H1 (cell line): Measurements from ENCODE around the gene MTURN. TPM values are rescaled to one million over a fixed set of nuclear protein-coding genes. Genes with fewer than 3 reads are reported as not detected.

Experiments
- CTCF ChIA-PET: fragments of 300-600 bp; sonication (Branson Sonifier 250); formaldehyde crosslinking; loops from one replicate; lab custom pipeline; 2021; ENCODE audit not compliant: partially characterized antibody; lab: Charles Lee
- POLR2A ChIA-PET: fragments of 300-600 bp; sonication (Branson Sonifier 250); formaldehyde crosslinking; loops from one replicate; lab custom pipeline; 2021; ENCODE audit warnings: inconsistent platforms; ENCODE audit not compliant: partially characterized antibody; lab: Charles Lee
- DNase-seq, 2 experiments: peaks; one replicate each; pipeline versions ENCODE4 v3.0.0 to v3.0.0-alpha.2; 2010 to 2022; ENCODE audit warnings: low spot score in 2 of 2, low read depth in 1 of 2, mixed read lengths in 1 of 2
- FAIRE-seq: peaks from 2 replicates; lab custom pipeline; 2011; peaks lifted over from hg19 to GRCh38; lab: Jason Lieb, UNC
- H2AFZ ChIP-seq: 2 replicates; pipeline ENCODE4 v1.8.1; 2012; ENCODE audit warnings: low read length, inconsistent platforms
- H2AK5ac ChIP-seq: 2 replicates; pipeline ENCODE4 v1.6.1; 2013; ENCODE audit warnings: low read depth, low read length
- H2BK120ac ChIP-seq: replicated peaks from 2 replicates; pipeline ENCODE3; 2013; ENCODE audit warnings: low read depth, low read length, inconsistent platforms
- H2BK12ac ChIP-seq: 2 replicates; pipeline ENCODE4 v1.6.1; 2013; ENCODE audit warnings: low read depth, low read length
- H2BK15ac ChIP-seq: 2 replicates; pipeline ENCODE4 v1.6.1; 2013; ENCODE audit warnings: low read length
- H2BK20ac ChIP-seq: 2 replicates; pipeline ENCODE4 v1.6.1; 2013; ENCODE audit warnings: low read length
- H2BK5ac ChIP-seq: 2 replicates; pipeline ENCODE4 v1.6.1; 2013; ENCODE audit warnings: low read depth, low read length
- H3K14ac ChIP-seq: 2 replicates; pipeline ENCODE4 v1.6.1; 2013; ENCODE audit warnings: inconsistent platforms; ENCODE audit not compliant: insufficient read length
- H3K18ac ChIP-seq: 2 replicates; pipeline ENCODE4 v1.6.1; 2013; ENCODE audit warnings: low read length; ENCODE audit errors: extremely low read depth
- H3K23ac ChIP-seq: 2 replicates; pipeline ENCODE4 v1.6.1; 2013; ENCODE audit warnings: inconsistent platforms; ENCODE audit not compliant: insufficient read length
- H3K23me2 ChIP-seq: 2 replicates; pipeline ENCODE4 v1.6.1; 2013; ENCODE audit warnings: low read depth, low read length
- H3K27ac ChIP-seq: 2 replicates; pipeline ENCODE4 v1.6.1; 2011; ENCODE audit warnings: low read depth, low read length, inconsistent platforms
- H3K27me3 ChIP-seq, 4 experiments: replicated peaks in 1 of 4; 1 replicate in 1 of 4; 2 replicates in 3 of 4; pipeline versions ENCODE4 v1.6.1 to v1.8.1; 2011 to 2013; ENCODE audit warnings: low read length in 3 of 4, mild to moderate bottlenecking in 3 of 4, inconsistent platforms in 2 of 4, mixed read lengths in 2 of 4, moderate library complexity in 1 of 4; ENCODE audit not compliant: control insufficient read depth in 3 of 4, insufficient read depth in 3 of 4; ENCODE audit errors: extremely low read depth in 1 of 4
- H3K36me3 ChIP-seq, 4 experiments: 2 replicates each; pipeline versions ENCODE4 v1.6.1 to v1.8.1; 2011 to 2013; ENCODE audit warnings: mild to moderate bottlenecking in 4 of 4, low read length in 3 of 4, moderate library complexity in 2 of 4, control low read depth in 1 of 4, inconsistent platforms in 1 of 4; ENCODE audit not compliant: insufficient read depth in 4 of 4, control insufficient read depth in 2 of 4
- H3K4ac ChIP-seq: replicated peaks from 2 replicates; pipeline ENCODE3; 2013; ENCODE audit warnings: low read length, low read depth, mixed read lengths, inconsistent platforms; ENCODE audit not compliant: insufficient read length
- H3K4me1 ChIP-seq, 4 experiments: replicated peaks in 1 of 4; 1 replicate in 1 of 4; 2 replicates in 3 of 4; pipeline versions ENCODE4 v1.6.1 to v1.8.1; 2011 to 2013; ENCODE audit warnings: low read length in 3 of 4, inconsistent platforms in 2 of 4, mixed read lengths in 1 of 4; ENCODE audit not compliant: insufficient read depth in 4 of 4, control insufficient read depth in 3 of 4
- H3K4me2 ChIP-seq, 2 experiments: 2 replicates each; pipeline versions ENCODE4 v1.6.1 to v1.8.1; 2011 to 2013; ENCODE audit warnings: low read depth in 2 of 2, low read length in 2 of 2, control low read depth in 1 of 2, inconsistent platforms in 1 of 2, mild to moderate bottlenecking in 1 of 2; ENCODE audit not compliant: insufficient read depth in 1 of 2
- H3K4me3 ChIP-seq, 4 experiments: fragments of 200-600, 300-600 bp in 1 of 4; sonication (generic), shearing (Covaris generic), sonication (Bioruptor Twin) in 1 of 4; 2 replicates each; pipeline versions ENCODE4 v1.5.1 to v1.8.1; 2011 to 2016; ENCODE audit warnings: low read length in 4 of 4, low read depth in 3 of 4, control low read depth in 2 of 4, inconsistent platforms in 2 of 4, mild to moderate bottlenecking in 2 of 4, mixed read lengths in 1 of 4, moderate library complexity in 1 of 4; ENCODE audit not compliant: insufficient read depth in 2 of 4; ENCODE audit errors: extremely low read depth in 1 of 4
- H3K56ac ChIP-seq: replicated peaks from 2 replicates; pipeline ENCODE3; 2013; ENCODE audit warnings: low read depth, mild to moderate bottlenecking, mixed read lengths, low read length, inconsistent platforms; ENCODE audit not compliant: insufficient read length
- H3K79me1 ChIP-seq: 2 replicates; pipeline ENCODE4 v1.6.1; 2013; ENCODE audit warnings: low read depth, low read length, control low read depth
- H3K79me2 ChIP-seq, 2 experiments: 2 replicates each; pipeline versions ENCODE4 v1.6.1 to v1.8.1; 2012 to 2013; ENCODE audit warnings: low read length in 2 of 2, mild to moderate bottlenecking in 2 of 2, inconsistent platforms in 1 of 2; ENCODE audit not compliant: insufficient read depth in 2 of 2, control insufficient read depth in 1 of 2
- H3K9ac ChIP-seq, 4 experiments: replicated peaks in 1 of 4; 1 replicate in 1 of 4; 2 replicates in 3 of 4; pipeline versions ENCODE4 v1.6.1 to v1.8.1; 2011 to 2013; ENCODE audit warnings: low read depth in 3 of 4, low read length in 3 of 4, control low read depth in 2 of 4, mild to moderate bottlenecking in 2 of 4, moderate library complexity in 2 of 4, inconsistent platforms in 1 of 4; ENCODE audit errors: extremely low read depth in 1 of 4
- H3K9me3 ChIP-seq, 2 experiments: 2 replicates each; pipeline versions ENCODE4 v1.6.1 to v1.8.1; 2012 to 2013; ENCODE audit warnings: mild to moderate bottlenecking in 2 of 2, moderate library complexity in 2 of 2, control low read depth in 1 of 2, inconsistent platforms in 1 of 2, low read depth in 1 of 2, low read length in 1 of 2, mixed read lengths in 1 of 2; ENCODE audit not compliant: insufficient read depth in 2 of 2
- H4K20me1 ChIP-seq, 2 experiments: replicated peaks in 1 of 2; 2 replicates each; pipeline versions ENCODE3 to v1.8.1; 2011 to 2013; ENCODE audit warnings: inconsistent platforms in 2 of 2, low read length in 2 of 2, mild to moderate bottlenecking in 1 of 2; ENCODE audit not compliant: insufficient read depth in 2 of 2, control insufficient read depth in 1 of 2
- H4K5ac ChIP-seq: 2 replicates; pipeline ENCODE4 v1.6.1; 2013; ENCODE audit warnings: low read length, low read depth, mixed read lengths, inconsistent platforms; ENCODE audit not compliant: insufficient read length
- H4K8ac ChIP-seq: 2 replicates; pipeline ENCODE4 v1.8.0; 2013; ENCODE audit warnings: mild to moderate bottlenecking, moderate library complexity, low read length, inconsistent platforms; ENCODE audit not compliant: insufficient read depth; ENCODE audit errors: extremely low read depth
- H4K91ac ChIP-seq: replicated peaks from 2 replicates; pipeline ENCODE3; 2013; ENCODE audit warnings: low read length, mixed read lengths, inconsistent platforms; ENCODE audit not compliant: insufficient read length
- CHD2 ChIP-seq: IDR thresholded peaks from 2 replicates; pipeline ENCODE4 v1.6.1; 2012; ENCODE audit warnings: low read length, improper control_type of control experiment
- POU5F1 ChIP-seq: IDR thresholded peaks from 2 replicates; pipeline ENCODE4 v1.6.1; 2011; ENCODE audit warnings: low read depth, mild to moderate bottlenecking, low read length, moderate library complexity
- RXRA ChIP-seq: IDR thresholded peaks from 2 replicates; pipeline ENCODE4 v1.6.1; 2011; ENCODE audit warnings: low read depth, mild to moderate bottlenecking, low read length, moderate library complexity; ENCODE audit not compliant: insufficient read depth
- WGBS, 2 experiments: shearing (Covaris generic) in 1 of 2; methylation state at CpG; one replicate each; pipeline versions ENCODE4 v1.1.6 to v1.1.7; 2013 to 2015; ENCODE audit warnings: low lambda C conversion rate in 2 of 2, mixed read lengths in 2 of 2, inconsistent platforms in 1 of 2, low coverage in 1 of 2, missing lambda C conversion rate in 1 of 2; ENCODE audit not compliant: insufficient replicate concordance in 2 of 2, insufficient coverage in 1 of 2, insufficient read length in 1 of 2; ENCODE audit errors: extremely low coverage in 1 of 2, missing lambda C conversion rate in 1 of 2; 5-methylcytosine and 5-hydroxymethylcytosine counted together
- polyA plus RNA-seq, 7 experiments: library from polyadenylated mRNA; depleted of rRNA in 3 of 7; stranded (reverse) in 5 of 7; unstranded in 2 of 7; fragments of >200 nt in 5 of 7; fragments of 200-250 nt in 2 of 7; gene quantifications; 1 replicate in 5 of 7; 2 replicates in 1 of 7; 4 replicates in 1 of 7; pipeline versions ENCODE4 v1.2.1 to v1.2.3, GENCODE V29; 2011 to 2013; ENCODE audit warnings: missing spikeins in 2 of 7, mixed read lengths in 2 of 7
- total RNA-seq: library from RNA; stranded (reverse); fragmentation: NEBNext Ultra II Directional; extraction: Animal tissue kit (Norgen Biotek cat#: 25700); gene quantifications from 2 replicates; pipeline ENCODE4 v1.2.1, GENCODE V29; 2021

MTURN gene
- total and polyA plus RNA-seq, 2 of the 8 experiments (the other 6 are each of a cell fraction or from before 2014, with no cell fraction given): 2.6 to 5.8 TPM

DNA sequence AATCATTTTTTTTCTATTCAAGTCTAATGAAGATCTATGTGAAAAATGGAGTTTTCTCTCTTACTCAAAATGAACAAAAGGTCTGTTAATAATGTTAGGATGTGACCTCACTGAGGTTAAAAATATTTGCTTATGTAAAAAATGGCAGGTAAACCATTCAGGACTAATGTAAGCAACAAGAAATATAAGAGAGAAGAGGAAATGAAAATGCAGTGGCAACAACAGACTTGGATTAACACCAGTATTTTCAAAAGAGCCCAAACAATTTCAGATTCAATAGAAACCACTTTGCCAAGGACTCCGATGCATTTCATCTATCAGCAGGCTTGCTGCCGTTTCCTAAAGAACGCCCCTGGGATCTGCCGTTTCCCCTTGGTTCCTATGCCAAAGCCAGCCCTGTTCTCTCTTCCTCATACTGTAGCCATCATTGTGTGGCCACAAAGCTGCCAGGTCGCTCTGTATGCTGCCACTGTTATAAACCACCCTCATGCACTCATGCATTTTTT is 66.4 kb downstream of the MTURN start:
- no peak overlapping the region for H2BK15ac ChIP-seq
- peaks cover 13 to 16% of the 10 kb centered on the region in 2 experiments for H3K9me3 ChIP-seq
- no peak overlapping the region for H2AFZ ChIP-seq
- no peak overlapping the region for H3K9ac ChIP-seq
- H3K4me1 ChIP-seq: no peaks in the 10 kb centered on the region
- H3K4me2 ChIP-seq: no peak overlapping the region
- POLR2A ChIA-PET: no interaction called here
- no peak overlapping the region for H3K14ac ChIP-seq
- H2BK12ac ChIP-seq: no peak overlapping the region
- no peaks in the 10 kb centered on the region for H3K27me3 ChIP-seq
- no peak overlapping the region for H3K4me3 ChIP-seq
- no peak for DNase-seq
- H4K5ac ChIP-seq: no peak overlapping the region
- no peak overlapping the region for H2BK20ac ChIP-seq
- H3K56ac ChIP-seq: no peak overlapping the region
- no peak for FAIRE-seq
- H3K79me2 ChIP-seq: no peaks in the 10 kb centered on the region
- no peak overlapping the region for H4K91ac ChIP-seq
- TF ChIP-seq POU5F1 (no peak), RXRA (no peak), CHD2 (no peak)
- TF ChIP-seq, all 59 proteins: peak for 0
- Histone ChIP-seq H4K8ac (no peak overlapping the region), H2BK5ac (no peak overlapping the region), H3K18ac (no peak overlapping the region), H2BK120ac (no peak overlapping the region), H4K20me1 (no peaks in the 10 kb centered on the region), H3K23ac (no peak overlapping the region), H3K79me1 (no peaks in the 10 kb centered on the region), H3K4ac (no peak overlapping the region), H3K36me3 (no peaks in the 10 kb centered on the region; a peak in 1 of 8 replicates), H3K23me2 (no peaks in the 10 kb centered on the region), H3K27ac (no peak overlapping the region), H2AK5ac (no peak overlapping the region)
- 82% methylated on average over 5 of the region's 5 CpGs; no CpG with 5 or more reads in 1 of the 2 experiments for WGBS, 2 experiments
- CTCF ChIA-PET: interaction anchor here (1.0 kb wide), 1 partner anchor 363 kb away, joined by 3 read pairs; no protein-coding TSS in a partner anchor
